ENCODE measurements around the gene ATP8B4. TPM values are rescaled to one million over a fixed set of nuclear protein-coding genes. Genes with fewer than 3 reads are reported as not detected.

ATP8B4 gene
- total RNA-seq, 2 donors from 2014 or later: 16.8 to 16.9 TPM

DNA sequence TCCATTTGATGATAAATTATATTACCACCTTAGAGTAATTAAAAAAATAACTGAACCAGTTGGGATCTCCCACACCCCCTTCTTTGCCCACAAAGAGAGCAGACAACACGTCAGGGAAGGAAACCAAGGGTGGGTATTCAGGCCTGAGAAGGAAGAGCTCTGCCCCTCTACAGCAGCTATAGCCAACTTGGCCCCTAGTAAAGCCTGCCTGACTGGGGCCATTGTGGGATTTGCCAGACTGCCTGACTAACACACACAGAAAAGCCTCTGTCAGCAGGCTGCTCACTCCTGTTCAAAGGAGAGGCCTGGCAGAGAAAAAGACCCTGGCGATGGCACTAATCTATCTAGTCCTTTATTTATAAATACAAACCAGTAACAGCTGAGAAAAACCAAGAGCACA, 41.4 kb downstream of the ATP8B4 start:
- H3K9me3 ChIP-seq: no peaks in the 10 kb centered on the region
- ATAC-seq (ENCODE audit: insufficient number of reproducible peaks, low FRiP score, low read depth) (no peak), DNase-seq (ENCODE audit: low spot score) (no peak)
- no peak overlapping the region for H3K4me3 ChIP-seq
- H3K4me1 ChIP-seq (ENCODE audit: control insufficient read depth in 1 of 2, low read depth in 2 of 2): no peaks in the 10 kb centered on the region
- no peaks in the 10 kb centered on the region for H3K27me3 ChIP-seq (replicated peaks; ENCODE audit: insufficient read depth)
- no peak overlapping the region for H3K27ac ChIP-seq
- TF ChIP-seq, protein P1, sequence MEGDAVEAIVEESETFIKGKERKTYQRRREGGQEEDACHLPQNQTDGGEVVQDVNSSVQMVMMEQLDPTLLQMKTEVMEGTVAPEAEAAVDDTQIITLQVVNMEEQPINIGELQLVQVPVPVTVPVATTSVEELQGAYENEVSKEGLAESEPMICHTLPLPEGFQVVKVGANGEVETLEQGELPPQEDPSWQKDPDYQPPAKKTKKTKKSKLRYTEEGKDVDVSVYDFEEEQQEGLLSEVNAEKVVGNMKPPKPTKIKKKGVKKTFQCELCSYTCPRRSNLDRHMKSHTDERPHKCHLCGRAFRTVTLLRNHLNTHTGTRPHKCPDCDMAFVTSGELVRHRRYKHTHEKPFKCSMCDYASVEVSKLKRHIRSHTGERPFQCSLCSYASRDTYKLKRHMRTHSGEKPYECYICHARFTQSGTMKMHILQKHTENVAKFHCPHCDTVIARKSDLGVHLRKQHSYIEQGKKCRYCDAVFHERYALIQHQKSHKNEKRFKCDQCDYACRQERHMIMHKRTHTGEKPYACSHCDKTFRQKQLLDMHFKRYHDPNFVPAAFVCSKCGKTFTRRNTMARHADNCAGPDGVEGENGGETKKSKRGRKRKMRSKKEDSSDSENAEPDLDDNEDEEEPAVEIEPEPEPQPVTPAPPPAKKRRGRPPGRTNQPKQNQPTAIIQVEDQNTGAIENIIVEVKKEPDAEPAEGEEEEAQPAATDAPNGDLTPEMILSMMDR (IDR thresholded peaks at IDR 0.05): no peak
- H3K36me3 ChIP-seq: no peaks in the 10 kb centered on the region

DNA sequence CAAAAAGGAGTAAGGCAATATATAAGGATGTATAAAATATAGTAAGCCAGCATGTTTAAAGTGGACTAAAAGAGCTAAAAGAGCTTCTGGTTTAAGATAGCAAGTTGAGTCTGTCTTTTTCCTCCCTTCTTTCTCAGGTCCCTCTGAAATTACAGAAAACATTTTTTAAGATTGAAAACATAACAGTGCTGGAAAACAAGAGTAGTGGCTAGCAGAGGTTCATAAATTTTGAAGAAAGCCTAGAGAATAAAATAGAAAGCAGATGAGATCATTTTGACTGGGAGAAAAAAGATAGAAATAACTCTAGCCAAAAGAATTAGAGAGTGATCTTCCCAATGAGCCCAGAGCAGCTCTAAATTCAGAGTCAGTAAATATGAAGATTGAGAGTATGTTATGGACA, 41.9 kb downstream of the ATP8B4 start:
- Histone ChIP-seq H3K27ac (no peak overlapping the region), H3K9me3 (no peaks in the 10 kb centered on the region), H3K36me3 (no peaks in the 10 kb centered on the region), H3K4me3 (no peak overlapping the region), H3K27me3 (replicated peaks; ENCODE audit: insufficient read depth) (no peaks in the 10 kb centered on the region), H3K4me1 (ENCODE audit: control insufficient read depth in 1 of 2, low read depth in 2 of 2) (no peaks in the 10 kb centered on the region)
- TF ChIP-seq, protein P1 (IDR thresholded peaks at IDR 0.05): no peak
- ATAC-seq (ENCODE audit: insufficient number of reproducible peaks, low FRiP score, low read depth): no peak
- no peak for DNase-seq (ENCODE audit: low spot score)

DNA sequence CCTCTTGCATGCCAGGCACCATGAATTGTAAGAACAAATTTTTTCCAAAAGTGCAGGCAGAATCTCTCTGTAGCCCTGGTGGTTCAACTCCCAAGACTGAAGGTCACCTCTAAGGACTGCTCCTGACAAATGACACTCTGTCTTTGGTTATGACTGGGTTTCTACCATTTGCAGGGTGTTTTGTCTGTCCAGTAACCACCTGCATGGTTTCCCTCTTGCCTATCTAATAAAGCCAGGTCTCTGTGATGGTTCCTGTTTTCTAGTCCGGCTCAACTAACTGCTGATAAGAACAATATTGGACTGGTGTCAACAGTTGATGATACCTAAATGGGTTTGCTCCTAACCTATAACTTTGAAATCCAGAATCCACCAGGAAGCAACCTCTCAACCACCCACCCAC, 43.7 kb downstream of the ATP8B4 start:
- Histone ChIP-seq H3K4me3 (no peak overlapping the region), H3K4me1 (ENCODE audit: control insufficient read depth in 1 of 2, low read depth in 2 of 2) (no peaks in the 10 kb centered on the region), H3K9me3 (no peaks in the 10 kb centered on the region), H3K36me3 (no peaks in the 10 kb centered on the region), H3K27me3 (replicated peaks; ENCODE audit: insufficient read depth) (no peaks in the 10 kb centered on the region), H3K27ac (no peak overlapping the region)
- ATAC-seq (ENCODE audit: insufficient number of reproducible peaks, low FRiP score, low read depth) (no peak), DNase-seq (ENCODE audit: low spot score) (no peak)
- TF ChIP-seq, protein P1 (IDR thresholded peaks at IDR 0.05): no peak

DNA sequence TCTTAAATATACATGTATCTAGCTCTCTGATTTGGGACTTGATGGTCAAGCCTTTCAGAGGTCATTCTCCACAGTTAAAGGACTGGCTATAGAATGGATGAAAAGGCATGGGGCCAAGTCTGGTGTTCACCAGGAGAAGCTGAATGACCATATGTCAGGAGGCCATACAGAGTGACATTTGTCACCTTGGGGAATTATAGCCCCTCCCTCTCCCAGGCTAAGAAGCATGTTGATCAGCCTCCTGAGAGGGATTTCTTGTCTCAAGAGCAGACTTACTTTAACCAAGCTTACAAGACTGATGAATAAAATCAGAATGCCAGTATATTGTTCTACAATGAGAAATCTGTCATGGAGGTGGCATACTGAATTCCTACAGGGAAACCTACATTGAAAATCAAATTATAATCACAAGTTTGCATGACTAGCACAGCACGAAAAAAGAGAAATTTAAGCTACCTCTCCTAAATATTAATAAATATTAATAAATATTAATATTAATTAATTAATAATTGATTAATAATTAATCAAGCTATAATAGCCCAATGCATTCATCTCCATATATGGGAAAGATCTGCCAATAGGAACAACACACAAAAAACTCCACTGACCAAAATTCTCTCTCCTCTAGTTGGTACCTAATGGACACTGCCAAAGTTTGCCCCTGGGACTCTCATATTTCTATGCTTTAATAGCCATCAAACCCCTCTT, 47.3 kb downstream of the ATP8B4 start:
- Histone ChIP-seq H3K27me3 (replicated peaks; ENCODE audit: insufficient read depth) (no peaks in the 10 kb centered on the region), H3K4me1 (ENCODE audit: control insufficient read depth in 1 of 2, low read depth in 2 of 2) (peaks cover 0 to 3% of the 10 kb centered on the region in 2 donors), H3K4me3 (no peak overlapping the region), H3K9me3 (no peaks in the 10 kb centered on the region), H3K36me3 (no peaks in the 10 kb centered on the region), H3K27ac (no peak overlapping the region)
- TF ChIP-seq, protein P1 (IDR thresholded peaks at IDR 0.05): no peak
- no peak for ATAC-seq (ENCODE audit: insufficient number of reproducible peaks, low FRiP score, low read depth)
- no peak for DNase-seq (ENCODE audit: low spot score)

DNA sequence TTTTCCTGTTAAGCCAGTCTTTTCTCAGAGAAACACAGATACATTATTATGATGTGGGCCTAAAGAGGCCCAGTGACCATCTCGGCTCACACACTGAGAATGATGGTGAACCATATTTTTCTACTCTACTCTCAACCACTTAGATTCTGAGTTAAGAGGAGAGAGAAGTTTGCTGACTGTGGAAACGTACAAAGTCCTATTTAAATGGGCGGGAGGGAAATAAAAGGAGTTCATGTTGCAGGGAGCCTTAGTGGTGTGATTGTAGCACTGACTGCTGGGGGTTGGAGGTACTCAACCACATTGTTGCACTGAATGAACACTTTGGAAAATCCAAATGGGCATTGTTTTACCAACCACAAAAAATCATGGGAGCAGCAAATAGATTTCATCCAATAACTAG, 51.0 kb downstream of the ATP8B4 start:
- DNase-seq (ENCODE audit: low spot score) (no peak), ATAC-seq (ENCODE audit: insufficient number of reproducible peaks, low FRiP score, low read depth) (no peak)
- Histone ChIP-seq H3K4me3 (no peak overlapping the region), H3K4me1 (ENCODE audit: control insufficient read depth in 1 of 2, low read depth in 2 of 2) (peaks cover 0 to 11% of the 10 kb centered on the region in 2 donors), H3K9me3 (no peaks in the 10 kb centered on the region), H3K36me3 (no peaks in the 10 kb centered on the region), H3K27me3 (replicated peaks; ENCODE audit: insufficient read depth) (no peaks in the 10 kb centered on the region), H3K27ac (no peak overlapping the region)
- TF ChIP-seq, protein P1 (IDR thresholded peaks at IDR 0.05): no peak
